Measurements from ENCODE around the gene DPH1. TPM values are rescaled to one million over a fixed set of nuclear protein-coding genes. Genes with fewer than 3 reads are reported as not detected.
A peak's percentile ranks its signal among the peaks of the same experiment; 100 is the strongest.

Gene DPH1
- total and polyA plus RNA-seq, 4 donors = 9.8 to 24.6 (median 19.4) TPM

DNA sequence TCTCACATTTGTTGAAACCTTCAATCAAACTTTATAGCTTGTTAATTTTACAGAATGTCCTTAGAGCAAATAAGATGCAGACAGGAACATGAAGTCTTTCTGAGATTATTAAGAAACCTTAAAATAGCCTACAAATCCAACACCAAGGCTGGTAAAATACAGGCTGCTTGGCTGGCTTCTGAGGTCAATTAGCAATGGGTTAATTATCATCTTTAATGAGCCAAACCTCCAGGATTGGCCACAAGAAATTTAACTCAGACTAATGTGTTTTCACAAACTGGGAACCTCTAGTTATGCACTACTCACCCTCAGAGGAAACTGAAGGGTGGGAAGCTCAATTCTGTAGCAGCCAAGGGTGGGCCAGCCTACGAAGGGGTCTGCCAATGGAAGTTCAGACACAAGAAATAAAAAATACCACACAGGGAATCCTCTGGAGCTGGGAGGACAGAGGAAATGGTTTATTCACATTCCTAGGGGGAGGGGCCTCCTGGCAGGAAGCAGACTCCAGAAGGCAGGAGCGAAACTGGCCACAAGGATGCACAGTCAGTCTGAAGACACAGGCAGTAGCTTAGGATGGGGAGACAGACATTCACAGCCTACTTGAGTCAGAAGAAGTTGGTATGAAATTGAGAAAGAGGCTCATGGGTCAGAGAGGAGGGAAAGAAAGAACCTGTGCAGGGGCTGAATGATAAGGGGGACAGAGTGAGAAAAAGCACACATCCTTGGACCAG lies 61.0 kb downstream of the DPH1 start:
- Histone ChIP-seq H3K9me3 (ENCODE audit: control insufficient read depth in 4 of 4, low read length in 3 of 4) (no peaks in the 10 kb centered on the region), H3K4me1 (ENCODE audit: control insufficient read depth in 4 of 4, insufficient read depth in 4 of 4, low read length in 3 of 4) (peaks cover 4 to 28% (median 23%) of the 10 kb centered on the region in 4 donors), H3K36me3 (ENCODE audit: control insufficient read depth in 4 of 4, insufficient read depth in 3 of 4, low read depth in 1 of 4, low read length in 3 of 4) (no peaks in the 10 kb centered on the region), H3K27me3 (ENCODE audit: control insufficient read depth in 4 of 4, insufficient read depth in 4 of 4, low read length in 3 of 4) (no peaks in the 10 kb centered on the region), H3K9ac (ENCODE audit: low read depth in 1 of 2, low read length in 2 of 2) (no peak overlapping the region), H3K4me3 (ENCODE audit: low read depth in 1 of 3, low read length in 3 of 3) (no peak overlapping the region), H3K27ac (ENCODE audit: low read depth in 1 of 2, low read length in 2 of 2) (peak overlapping the region in 1 of 2 donors; percentile 33)
- 74% methylated on average over 2 of the region's 2 CpGs for WGBS
- TF ChIP-seq NR2F2 (IDR thresholded peaks at IDR 0.05) (peak; percentile 36), EGR1 (IDR thresholded peaks at IDR 0.05; ENCODE audit: low read depth in 2 of 2) (no peak), RAD21 (IDR thresholded peaks at IDR 0.05) (peak; percentile 36 to 56)
- TF ChIP-seq, protein P1, sequence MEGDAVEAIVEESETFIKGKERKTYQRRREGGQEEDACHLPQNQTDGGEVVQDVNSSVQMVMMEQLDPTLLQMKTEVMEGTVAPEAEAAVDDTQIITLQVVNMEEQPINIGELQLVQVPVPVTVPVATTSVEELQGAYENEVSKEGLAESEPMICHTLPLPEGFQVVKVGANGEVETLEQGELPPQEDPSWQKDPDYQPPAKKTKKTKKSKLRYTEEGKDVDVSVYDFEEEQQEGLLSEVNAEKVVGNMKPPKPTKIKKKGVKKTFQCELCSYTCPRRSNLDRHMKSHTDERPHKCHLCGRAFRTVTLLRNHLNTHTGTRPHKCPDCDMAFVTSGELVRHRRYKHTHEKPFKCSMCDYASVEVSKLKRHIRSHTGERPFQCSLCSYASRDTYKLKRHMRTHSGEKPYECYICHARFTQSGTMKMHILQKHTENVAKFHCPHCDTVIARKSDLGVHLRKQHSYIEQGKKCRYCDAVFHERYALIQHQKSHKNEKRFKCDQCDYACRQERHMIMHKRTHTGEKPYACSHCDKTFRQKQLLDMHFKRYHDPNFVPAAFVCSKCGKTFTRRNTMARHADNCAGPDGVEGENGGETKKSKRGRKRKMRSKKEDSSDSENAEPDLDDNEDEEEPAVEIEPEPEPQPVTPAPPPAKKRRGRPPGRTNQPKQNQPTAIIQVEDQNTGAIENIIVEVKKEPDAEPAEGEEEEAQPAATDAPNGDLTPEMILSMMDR (IDR thresholded peaks at IDR 0.05; ENCODE audit: low read depth, low read length, missing input control) = peak; percentile 19
- DNase-seq (ENCODE audit: low spot score) = no peak

DNA sequence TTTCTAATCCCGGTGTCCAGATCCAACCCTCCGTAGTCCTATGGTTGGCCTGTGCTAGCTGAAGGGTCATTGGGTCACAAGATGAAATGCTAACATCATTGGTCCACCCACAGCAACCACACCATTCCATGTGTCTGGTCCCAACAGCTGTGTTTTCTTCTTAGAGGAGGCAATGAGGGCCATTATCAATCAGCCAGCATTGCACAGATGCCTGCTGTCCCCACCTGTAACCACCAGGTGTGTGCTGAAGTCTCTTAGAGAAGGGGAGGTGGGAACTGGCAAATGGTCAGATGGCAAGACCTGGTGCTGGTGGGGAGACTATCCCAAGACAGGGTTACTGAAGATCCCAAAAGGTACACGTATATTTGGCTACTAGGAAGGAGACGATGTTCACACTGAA lies 62.3 kb downstream of the DPH1 start:
- H3K4me1 ChIP-seq (ENCODE audit: control insufficient read depth in 4 of 4, insufficient read depth in 4 of 4, low read length in 3 of 4) = peaks cover 4 to 28% (median 23%) of the 10 kb centered on the region in 4 donors
- no peak overlapping the region for H3K4me3 ChIP-seq (ENCODE audit: low read depth in 1 of 3, low read length in 3 of 3)
- no peak for DNase-seq (ENCODE audit: low spot score)
- no peaks in the 10 kb centered on the region for H3K36me3 ChIP-seq (ENCODE audit: control insufficient read depth in 4 of 4, insufficient read depth in 3 of 4, low read depth in 1 of 4, low read length in 3 of 4)
- TF ChIP-seq FOXA2 (IDR thresholded peaks at IDR 0.05) (no peak), NR2F2 (IDR thresholded peaks at IDR 0.05) (no peak), GABPA (IDR thresholded peaks at IDR 0.05 in 1 of 2, conservative IDR thresholded peaks at IDR 0.05 in 1 of 2) (no peak), TAF1 (conservative IDR thresholded peaks at IDR 0.05) (no peak), YY1 (IDR thresholded peaks at IDR 0.05) (no peak), RAD21 (IDR thresholded peaks at IDR 0.05) (no peak), SP1 (IDR thresholded peaks at IDR 0.05) (no peak), FOXA1 (IDR thresholded peaks at IDR 0.05) (no peak), JUND (IDR thresholded peaks at IDR 0.05) (no peak)
- TF ChIP-seq, protein P2, sequence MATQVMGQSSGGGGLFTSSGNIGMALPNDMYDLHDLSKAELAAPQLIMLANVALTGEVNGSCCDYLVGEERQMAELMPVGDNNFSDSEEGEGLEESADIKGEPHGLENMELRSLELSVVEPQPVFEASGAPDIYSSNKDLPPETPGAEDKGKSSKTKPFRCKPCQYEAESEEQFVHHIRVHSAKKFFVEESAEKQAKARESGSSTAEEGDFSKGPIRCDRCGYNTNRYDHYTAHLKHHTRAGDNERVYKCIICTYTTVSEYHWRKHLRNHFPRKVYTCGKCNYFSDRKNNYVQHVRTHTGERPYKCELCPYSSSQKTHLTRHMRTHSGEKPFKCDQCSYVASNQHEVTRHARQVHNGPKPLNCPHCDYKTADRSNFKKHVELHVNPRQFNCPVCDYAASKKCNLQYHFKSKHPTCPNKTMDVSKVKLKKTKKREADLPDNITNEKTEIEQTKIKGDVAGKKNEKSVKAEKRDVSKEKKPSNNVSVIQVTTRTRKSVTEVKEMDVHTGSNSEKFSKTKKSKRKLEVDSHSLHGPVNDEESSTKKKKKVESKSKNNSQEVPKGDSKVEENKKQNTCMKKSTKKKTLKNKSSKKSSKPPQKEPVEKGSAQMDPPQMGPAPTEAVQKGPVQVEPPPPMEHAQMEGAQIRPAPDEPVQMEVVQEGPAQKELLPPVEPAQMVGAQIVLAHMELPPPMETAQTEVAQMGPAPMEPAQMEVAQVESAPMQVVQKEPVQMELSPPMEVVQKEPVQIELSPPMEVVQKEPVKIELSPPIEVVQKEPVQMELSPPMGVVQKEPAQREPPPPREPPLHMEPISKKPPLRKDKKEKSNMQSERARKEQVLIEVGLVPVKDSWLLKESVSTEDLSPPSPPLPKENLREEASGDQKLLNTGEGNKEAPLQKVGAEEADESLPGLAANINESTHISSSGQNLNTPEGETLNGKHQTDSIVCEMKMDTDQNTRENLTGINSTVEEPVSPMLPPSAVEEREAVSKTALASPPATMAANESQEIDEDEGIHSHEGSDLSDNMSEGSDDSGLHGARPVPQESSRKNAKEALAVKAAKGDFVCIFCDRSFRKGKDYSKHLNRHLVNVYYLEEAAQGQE (IDR thresholded peaks at IDR 0.05) = no peak
- H3K9me3 ChIP-seq (ENCODE audit: control insufficient read depth in 4 of 4, low read length in 3 of 4) = no peaks in the 10 kb centered on the region
- H3K27ac ChIP-seq (ENCODE audit: low read depth in 1 of 2, low read length in 2 of 2) = no peak overlapping the region
- WGBS = 92% methylated on average over 4 of the region's 4 CpGs
- no peak overlapping the region for H3K9ac ChIP-seq (ENCODE audit: low read depth in 1 of 2, low read length in 2 of 2)
- H3K27me3 ChIP-seq (ENCODE audit: control insufficient read depth in 4 of 4, insufficient read depth in 4 of 4, low read length in 3 of 4) = no peaks in the 10 kb centered on the region

DNA sequence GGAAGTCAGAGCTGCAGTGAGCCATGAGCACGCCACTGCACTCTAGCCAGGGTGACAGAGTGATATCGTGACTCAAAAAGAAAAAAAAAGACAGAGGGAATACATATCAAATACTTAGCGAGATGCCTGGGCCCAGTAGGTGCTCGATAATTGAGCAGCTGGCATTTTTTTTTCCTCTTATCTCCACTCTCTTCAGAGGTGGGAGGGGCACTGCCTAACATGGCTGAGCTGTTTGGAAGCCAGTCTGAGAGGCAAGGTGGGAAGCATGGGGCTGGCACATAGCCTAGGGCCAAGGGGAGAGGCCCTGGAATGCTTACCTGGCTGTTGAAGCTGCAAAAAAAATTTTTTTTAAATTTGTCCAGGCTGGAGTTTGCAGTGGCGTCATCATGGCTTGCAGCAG lies 63.4 kb downstream of the DPH1 start:
- Histone ChIP-seq H3K36me3 (ENCODE audit: control insufficient read depth in 4 of 4, insufficient read depth in 3 of 4, low read depth in 1 of 4, low read length in 3 of 4) (no peaks in the 10 kb centered on the region), H3K4me3 (ENCODE audit: low read depth in 1 of 3, low read length in 3 of 3) (no peak overlapping the region), H3K4me1 (ENCODE audit: control insufficient read depth in 4 of 4, insufficient read depth in 4 of 4, low read length in 3 of 4) (peaks cover 2 to 18% (median 15%) of the 10 kb centered on the region in 4 donors), H3K27me3 (ENCODE audit: control insufficient read depth in 4 of 4, insufficient read depth in 4 of 4, low read length in 3 of 4) (no peaks in the 10 kb centered on the region), H3K9me3 (ENCODE audit: control insufficient read depth in 4 of 4, low read length in 3 of 4) (no peaks in the 10 kb centered on the region), H3K27ac (ENCODE audit: low read depth in 1 of 2, low read length in 2 of 2) (no peak overlapping the region), H3K9ac (ENCODE audit: low read depth in 1 of 2, low read length in 2 of 2) (no peak overlapping the region)
- whole genome bisulfite sequencing = 85% methylated on average over 5 of the region's 5 CpGs
- DNase-seq (ENCODE audit: low spot score) = no peak
- TF ChIP-seq RAD21 (IDR thresholded peaks at IDR 0.05) (no peak), GABPA (IDR thresholded peaks at IDR 0.05 in 1 of 2, conservative IDR thresholded peaks at IDR 0.05 in 1 of 2) (no peak), YY1 (IDR thresholded peaks at IDR 0.05) (no peak), SP1 (IDR thresholded peaks at IDR 0.05) (no peak), JUND (IDR thresholded peaks at IDR 0.05) (no peak), FOXA1 (IDR thresholded peaks at IDR 0.05) (no peak), RXRA (IDR thresholded peaks at IDR 0.05) (no peak)
- TF ChIP-seq, protein P1 (IDR thresholded peaks at IDR 0.05; ENCODE audit: low read depth, low read length, missing input control) = no peak
- TF ChIP-seq, protein P3, sequence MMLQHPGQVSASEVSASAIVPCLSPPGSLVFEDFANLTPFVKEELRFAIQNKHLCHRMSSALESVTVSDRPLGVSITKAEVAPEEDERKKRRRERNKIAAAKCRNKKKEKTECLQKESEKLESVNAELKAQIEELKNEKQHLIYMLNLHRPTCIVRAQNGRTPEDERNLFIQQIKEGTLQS (IDR thresholded peaks at IDR 0.05) = no peak
- TF ChIP-seq, protein P4, sequence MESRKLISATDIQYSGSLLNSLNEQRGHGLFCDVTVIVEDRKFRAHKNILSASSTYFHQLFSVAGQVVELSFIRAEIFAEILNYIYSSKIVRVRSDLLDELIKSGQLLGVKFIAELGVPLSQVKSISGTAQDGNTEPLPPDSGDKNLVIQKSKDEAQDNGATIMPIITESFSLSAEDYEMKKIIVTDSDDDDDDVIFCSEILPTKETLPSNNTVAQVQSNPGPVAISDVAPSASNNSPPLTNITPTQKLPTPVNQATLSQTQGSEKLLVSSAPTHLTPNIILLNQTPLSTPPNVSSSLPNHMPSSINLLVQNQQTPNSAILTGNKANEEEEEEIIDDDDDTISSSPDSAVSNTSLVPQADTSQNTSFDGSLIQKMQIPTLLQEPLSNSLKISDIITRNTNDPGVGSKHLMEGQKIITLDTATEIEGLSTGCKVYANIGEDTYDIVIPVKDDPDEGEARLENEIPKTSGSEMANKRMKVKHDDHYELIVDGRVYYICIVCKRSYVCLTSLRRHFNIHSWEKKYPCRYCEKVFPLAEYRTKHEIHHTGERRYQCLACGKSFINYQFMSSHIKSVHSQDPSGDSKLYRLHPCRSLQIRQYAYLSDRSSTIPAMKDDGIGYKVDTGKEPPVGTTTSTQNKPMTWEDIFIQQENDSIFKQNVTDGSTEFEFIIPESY (IDR thresholded peaks at IDR 0.05) = no peak

All from liver (tissue), 9 donors.